GM23248 (cell line): ENCODE data around the gene ARHGDIA.

ENCODE experiments used
- EZH2 ChIP-seq: fragments of 200-600 bp; sonication (generic); IDR thresholded peaks from 2 replicates; pipeline ENCODE4 v1.6.1; 2018; ENCODE audit warnings: antibody characterized with exemption, mild to moderate bottlenecking; ENCODE audit not compliant: insufficient read depth, poor library complexity, severe bottlenecking
- EZH2phosphoT487 ChIP-seq: fragments of 200-600 bp; sonication (generic); IDR thresholded peaks from 2 replicates; pipeline ENCODE4 v1.6.1; 2018; ENCODE audit warnings: antibody characterized with exemption, moderate library complexity, mild to moderate bottlenecking, low read depth; ENCODE audit not compliant: insufficient read depth

- TF ChIP-seq EZH2 (no peak), EZH2phosphoT487 (no peak)
Observed at GRCh38 chr17:81915331-81915730, 44.2 kb upstream of the ARHGDIA start.
